ENCODE results near the gene TRNT1. TPM values are rescaled to one million over a fixed set of nuclear protein-coding genes. Genes with fewer than 3 reads are reported as not detected.

Gene TRNT1
- polyA plus RNA-seq, 1 donor (not counting 4 experiments of a cell fraction or from before 2014, with no cell fraction given) = 13.0 TPM

DNA sequence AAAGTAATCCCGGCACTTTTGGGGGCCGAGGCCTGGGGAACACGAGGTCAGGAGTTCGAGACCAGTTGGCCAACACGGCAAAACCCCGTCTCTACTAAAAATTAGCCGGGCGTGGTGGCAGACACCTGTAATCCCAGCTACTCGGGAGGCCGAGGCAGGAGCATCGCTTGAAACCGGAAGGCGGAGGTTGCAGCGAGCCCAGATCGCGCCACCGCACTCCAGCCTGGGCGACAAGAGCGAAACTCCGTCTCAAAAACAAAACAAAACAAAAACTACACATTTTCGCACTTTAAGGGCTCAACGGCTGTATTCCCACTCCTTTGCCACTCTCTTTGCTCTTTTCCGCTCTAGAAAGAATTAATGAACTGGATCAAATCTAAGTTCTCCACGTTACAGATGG is 763 bp upstream of the TRNT1 start:
- Histone ChIP-seq H3K27ac (ENCODE audit: control insufficient read depth, insufficient read depth, low read length) (peak overlapping the region; percentile 92), H3K4me1 (ENCODE audit: control insufficient read depth, extremely low read depth, insufficient read depth, low read length) (peaks cover 11% of the 10 kb centered on the region), H3K27me3 (ENCODE audit: control insufficient read depth, extremely low read depth, insufficient read depth, low read length) (no peaks in the 10 kb centered on the region), H3K4me3 (ENCODE audit: control insufficient read depth in 2 of 3, extremely low read depth in 1 of 3, insufficient read depth in 2 of 3, low read depth in 1 of 3, low read length in 3 of 3) (peak overlapping the region; percentile 90 to 95 (median 92)), H3K4me2 (ENCODE audit: control insufficient read depth, extremely low read depth, insufficient read depth, low read depth, low read length) (peak overlapping the region; percentile 63), H3K9ac (ENCODE audit: control insufficient read depth, extremely low read depth, insufficient read depth, low read length) (peak overlapping the region; percentile 94), H2AFZ (ENCODE audit: control insufficient read depth, low read length) (peak overlapping the region; percentile 98), H3K79me2 (ENCODE audit: control insufficient read depth, insufficient read depth, low read length) (peaks cover 39% of the 10 kb centered on the region), H3K9me1 (ENCODE audit: control insufficient read depth, extremely low read depth, insufficient read depth, low read length) (no peaks in the 10 kb centered on the region), H3K36me3 (ENCODE audit: control insufficient read depth in 2 of 2, extremely low read depth in 1 of 2, insufficient read depth in 2 of 2, low read length in 2 of 2) (peaks cover 7 to 16% of the 10 kb centered on the region in 2 experiments), H3K9me3 (ENCODE audit: control insufficient read depth, low read depth, low read length) (no peaks in the 10 kb centered on the region), H4K20me1 (ENCODE audit: control insufficient read depth, extremely low read depth, insufficient read depth, low read length) (no peaks in the 10 kb centered on the region)
- no peak for DNase-seq (ENCODE audit: low read depth, low spot score)
- dilution Hi-C loops (cut with MboI; ENCODE audit: extremely low pct_ligation_motif_present, low sequenced_read_pairs) = no loop called here
- TF ChIP-seq, protein P1, sequence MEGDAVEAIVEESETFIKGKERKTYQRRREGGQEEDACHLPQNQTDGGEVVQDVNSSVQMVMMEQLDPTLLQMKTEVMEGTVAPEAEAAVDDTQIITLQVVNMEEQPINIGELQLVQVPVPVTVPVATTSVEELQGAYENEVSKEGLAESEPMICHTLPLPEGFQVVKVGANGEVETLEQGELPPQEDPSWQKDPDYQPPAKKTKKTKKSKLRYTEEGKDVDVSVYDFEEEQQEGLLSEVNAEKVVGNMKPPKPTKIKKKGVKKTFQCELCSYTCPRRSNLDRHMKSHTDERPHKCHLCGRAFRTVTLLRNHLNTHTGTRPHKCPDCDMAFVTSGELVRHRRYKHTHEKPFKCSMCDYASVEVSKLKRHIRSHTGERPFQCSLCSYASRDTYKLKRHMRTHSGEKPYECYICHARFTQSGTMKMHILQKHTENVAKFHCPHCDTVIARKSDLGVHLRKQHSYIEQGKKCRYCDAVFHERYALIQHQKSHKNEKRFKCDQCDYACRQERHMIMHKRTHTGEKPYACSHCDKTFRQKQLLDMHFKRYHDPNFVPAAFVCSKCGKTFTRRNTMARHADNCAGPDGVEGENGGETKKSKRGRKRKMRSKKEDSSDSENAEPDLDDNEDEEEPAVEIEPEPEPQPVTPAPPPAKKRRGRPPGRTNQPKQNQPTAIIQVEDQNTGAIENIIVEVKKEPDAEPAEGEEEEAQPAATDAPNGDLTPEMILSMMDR (optimal IDR thresholded peaks at IDR 0.05 in 1 of 3, IDR thresholded peaks at IDR 0.05 in 1 of 3, conservative IDR thresholded peaks at IDR 0.05 in 1 of 3; ENCODE audit: extremely low read depth in 1 of 3, insufficient read depth in 2 of 3, low read length in 3 of 3) = no peak
- no peak for TF ChIP-seq EZH2 (IDR thresholded peaks at IDR 0.05; ENCODE audit: low read length)
- FAIRE-seq = no peak

- peaks cover 41% of the 10 kb centered on the region for H3K79me2 ChIP-seq (ENCODE audit: control insufficient read depth, insufficient read depth, low read length)
- H3K36me3 ChIP-seq (ENCODE audit: control insufficient read depth in 2 of 2, extremely low read depth in 1 of 2, insufficient read depth in 2 of 2, low read length in 2 of 2) = peaks cover 9 to 16% of the 10 kb centered on the region in 2 experiments
- peak overlapping the region; percentile 92 for H2AFZ ChIP-seq (ENCODE audit: control insufficient read depth, low read length)
- peak overlapping the region; percentile 92 for H3K27ac ChIP-seq (ENCODE audit: control insufficient read depth, insufficient read depth, low read length)
- H3K4me1 ChIP-seq (ENCODE audit: control insufficient read depth, extremely low read depth, insufficient read depth, low read length) = peaks cover 11% of the 10 kb centered on the region
- no peaks in the 10 kb centered on the region for H3K9me1 ChIP-seq (ENCODE audit: control insufficient read depth, extremely low read depth, insufficient read depth, low read length)
- peak overlapping the region; percentile 96 for H3K4me2 ChIP-seq (ENCODE audit: control insufficient read depth, extremely low read depth, insufficient read depth, low read depth, low read length)
- no peak for FAIRE-seq
- H3K27me3 ChIP-seq (ENCODE audit: control insufficient read depth, extremely low read depth, insufficient read depth, low read length) = no peaks in the 10 kb centered on the region
- peak overlapping the region; percentile 90 to 95 (median 92) for H3K4me3 ChIP-seq (ENCODE audit: control insufficient read depth in 2 of 3, extremely low read depth in 1 of 3, insufficient read depth in 2 of 3, low read depth in 1 of 3, low read length in 3 of 3)
- H3K9me3 ChIP-seq (ENCODE audit: control insufficient read depth, low read depth, low read length) = no peaks in the 10 kb centered on the region
- TF ChIP-seq, protein P1 (optimal IDR thresholded peaks at IDR 0.05 in 1 of 3, IDR thresholded peaks at IDR 0.05 in 1 of 3, conservative IDR thresholded peaks at IDR 0.05 in 1 of 3; ENCODE audit: extremely low read depth in 1 of 3, insufficient read depth in 2 of 3, low read length in 3 of 3) = no peak
- TF ChIP-seq EZH2 (IDR thresholded peaks at IDR 0.05; ENCODE audit: low read length) = no peak
- H4K20me1 ChIP-seq (ENCODE audit: control insufficient read depth, extremely low read depth, insufficient read depth, low read length) = no peaks in the 10 kb centered on the region
- H3K9ac ChIP-seq (ENCODE audit: control insufficient read depth, extremely low read depth, insufficient read depth, low read length) = peak overlapping the region; percentile 94
- DNase-seq (ENCODE audit: low read depth, low spot score) = no peak
- dilution Hi-C loops (cut with MboI; ENCODE audit: extremely low pct_ligation_motif_present, low sequenced_read_pairs) = no loop called here
Measured at GRCh38 chr3:3127432-3128010, 781 bp downstream of the TRNT1 start.

Measured in keratinocyte (primary cell).